ENCODE data around the gene HDAC9.

- TF ChIP-seq CTCF (IDR thresholded peaks at IDR 0.05; ENCODE audit: low read depth, low read length, poor library complexity, severe bottlenecking) (no peak), EZH2phosphoT487 (IDR thresholded peaks at IDR 0.05; ENCODE audit: borderline replicate concordance, low read length) (no peak)
These were observed 283.0 kb downstream of the HDAC9 start for GRCh38 chr7:18778594-18778993.

Measured in DOHH2 (cell line).